NT2/D1 (cell line): ENCODE measurements around the gene RBM45.
"Not testable (repeated sequence)": the region's sequence is repeated elsewhere in the genome, so short reads cannot be mapped to it uniquely, and the experiment has no call there.

ENCODE experiments used
- DNase-seq: peaks from one replicate; pipeline ENCODE4 v3.0.0-alpha.2; 2011; ENCODE audit warnings: low read depth, low spot score
- H3K27me3 ChIP-seq: 2 replicates; pipeline ENCODE4 v1.6.0; 2011; ENCODE audit warnings: mild to moderate bottlenecking; ENCODE audit not compliant: insufficient read length, insufficient read depth
- H3K36me3 ChIP-seq: 2 replicates; pipeline ENCODE4 v1.6.1; 2011; ENCODE audit warnings: mild to moderate bottlenecking, low read length, mixed read lengths; ENCODE audit not compliant: insufficient read depth, insufficient read length
- H3K4me1 ChIP-seq: 2 replicates; pipeline ENCODE4 v1.5.1; 2011; ENCODE audit not compliant: insufficient read depth, insufficient read length
- H3K4me3 ChIP-seq: 2 replicates; pipeline ENCODE4 v1.5.1; 2011; ENCODE audit warnings: low read depth; ENCODE audit not compliant: insufficient read length
- H3K9ac ChIP-seq: 2 replicates; pipeline ENCODE4 v1.6.0; 2011; ENCODE audit warnings: low read depth; ENCODE audit not compliant: insufficient read length
- H3K9me3 ChIP-seq: 2 replicates; pipeline ENCODE4 v1.5.1; 2011; ENCODE audit warnings: mild to moderate bottlenecking, low read length; ENCODE audit not compliant: insufficient read depth
- SUZ12 ChIP-seq: IDR thresholded peaks from 2 replicates; pipeline ENCODE4 v1.6.1; 2011; ENCODE audit not compliant: insufficient read length, insufficient read depth; ENCODE audit errors: extremely low read depth
- YY1 ChIP-seq: IDR thresholded peaks from 2 replicates; pipeline ENCODE4 v1.6.1; 2011; ENCODE audit not compliant: insufficient read length, insufficient read depth
- ZNF274 ChIP-seq: IDR thresholded peaks from 2 replicates; pipeline ENCODE4 v1.6.1; 2011; ENCODE audit warnings: mild to moderate bottlenecking, low read depth, low read length

Gene RBM45

DNA sequence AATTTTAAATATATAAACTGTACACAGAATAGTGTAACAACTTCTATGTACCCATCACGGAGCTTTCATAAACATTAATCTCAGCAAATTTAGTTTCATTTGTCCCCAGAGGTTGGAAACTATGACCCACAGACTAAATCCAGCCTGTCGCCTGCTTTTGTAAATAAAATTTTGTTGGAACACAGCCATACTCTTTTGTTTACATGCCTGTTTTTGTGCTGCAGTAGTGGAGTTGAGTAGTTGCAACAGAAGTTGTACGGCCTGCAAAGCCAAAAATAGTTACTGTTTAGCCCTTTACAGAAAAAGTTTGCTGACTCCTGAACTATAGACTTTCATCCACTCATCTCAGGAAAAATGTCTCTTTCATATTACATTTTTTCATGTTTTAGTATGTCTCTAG is 39.8 kb downstream of the RBM45 start:
- no peak for DNase-seq
- no peaks in the 10 kb centered on the region for H3K27me3 ChIP-seq

GRCh38 chr2:178152542-178152941 is 40.3 kb downstream of the RBM45 start:
- no peaks in the 10 kb centered on the region for H3K4me1 ChIP-seq
- no peak overlapping the region for H3K4me3 ChIP-seq

More for the DNA sequence above, 39.8 kb downstream of the RBM45 start:
- Histone ChIP-seq H3K36me3 (no peaks in the 10 kb centered on the region), H3K9me3 (peaks cover 20% of the 10 kb centered on the region), H3K9ac (no peak overlapping the region), H3K4me3 (no peak overlapping the region), H3K4me1 (no peaks in the 10 kb centered on the region)
- TF ChIP-seq YY1 (no peak), SUZ12 (no peak), ZNF274 (no peak)

GRCh38 chr2:178152977-178153376 is 40.7 kb downstream of the RBM45 start:
- DNase-seq, result no peak
- Histone ChIP-seq H3K27me3 (no peaks in the 10 kb centered on the region), H3K4me3 (no peak overlapping the region), H3K4me1 (no peaks in the 10 kb centered on the region), H3K9me3 (peaks cover 20% of the 10 kb centered on the region), H3K9ac (no peak overlapping the region), H3K36me3 (no peaks in the 10 kb centered on the region)
- no peak for TF ChIP-seq ZNF274
- TF ChIP-seq SUZ12, result no peak
- no peak for TF ChIP-seq YY1

More at GRCh38 chr2:178152542-178152941, 40.3 kb downstream of the RBM45 start:
- DNase-seq, result no peak
- Histone ChIP-seq H3K36me3 (no peaks in the 10 kb centered on the region), H3K9me3 (peaks cover 20% of the 10 kb centered on the region), H3K27me3 (no peaks in the 10 kb centered on the region), H3K9ac (no peak overlapping the region)
- TF ChIP-seq SUZ12 (no peak), YY1 (no peak), ZNF274 (no peak)

DNA sequence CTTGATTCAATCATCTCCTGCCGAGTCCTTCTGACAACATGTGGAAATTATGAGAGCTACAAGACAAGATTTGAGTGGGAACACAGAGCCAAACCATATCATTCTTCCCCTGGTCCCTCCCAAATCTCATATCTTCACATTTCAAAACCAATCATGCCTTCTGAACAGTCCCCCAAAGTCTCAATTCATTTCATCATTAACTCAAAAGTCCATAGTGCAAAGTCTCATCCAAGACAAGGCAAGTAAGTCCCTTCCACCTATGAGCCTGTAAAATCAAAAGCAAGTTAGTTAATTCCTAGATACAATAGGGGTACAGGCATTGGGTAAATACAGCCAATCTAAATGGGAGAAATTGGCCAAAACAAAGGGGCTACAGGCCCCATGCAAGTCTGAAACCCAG is 41.6 kb downstream of the RBM45 start:
- H3K36me3 ChIP-seq, DNase-seq, H3K9ac ChIP-seq, H3K4me1 ChIP-seq, H3K4me3 ChIP-seq, H3K27me3 ChIP-seq: not testable (repeated sequence)
- H3K9me3 ChIP-seq, result peaks cover 20% of the 10 kb centered on the region

DNA sequence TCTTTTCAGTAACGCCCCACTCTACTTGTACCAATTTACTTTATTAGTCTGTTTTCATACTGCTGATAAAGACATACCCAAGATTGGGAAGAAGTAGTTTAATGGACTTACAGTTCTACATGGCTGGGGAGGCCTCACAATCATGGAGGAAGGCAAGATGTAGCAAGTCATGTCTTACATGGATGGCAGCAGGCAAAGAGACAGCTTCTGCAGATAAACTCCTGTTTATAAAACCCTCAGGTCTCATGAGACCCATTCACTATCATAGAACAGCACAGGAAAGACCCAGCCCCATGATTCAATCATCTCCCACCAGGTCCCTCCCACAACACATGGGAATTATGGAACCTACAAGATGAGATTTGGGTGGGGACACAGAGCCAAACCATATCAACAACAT is 43.3 kb downstream of the RBM45 start:
- Histone ChIP-seq H3K36me3 (no peaks in the 10 kb centered on the region), H3K27me3 (no peaks in the 10 kb centered on the region)

DNA sequence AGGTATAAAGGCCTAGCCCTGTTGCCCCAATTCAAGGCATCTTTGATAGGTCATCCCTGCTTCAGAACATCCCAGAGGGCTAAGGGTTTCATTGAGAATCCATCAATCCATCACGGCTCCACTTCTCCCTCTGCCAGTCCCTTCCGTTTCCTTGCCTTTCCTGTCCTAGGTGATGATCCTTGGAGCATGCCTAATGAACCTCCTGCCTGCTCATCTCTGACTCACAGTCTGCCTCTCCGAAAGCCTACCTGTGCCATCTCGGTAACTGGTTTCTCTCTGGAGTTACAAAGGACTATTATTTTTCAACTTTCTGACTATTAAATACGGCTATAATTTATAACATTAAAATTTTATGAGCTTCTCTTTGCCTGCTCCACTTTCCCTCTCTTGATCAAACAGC is 45.3 kb downstream of the RBM45 start:
- no peak overlapping the region for H3K4me3 ChIP-seq
- no peak for TF ChIP-seq SUZ12
- TF ChIP-seq ZNF274, result no peak
- TF ChIP-seq YY1, result no peak
- H3K36me3 ChIP-seq, result no peaks in the 10 kb centered on the region
- no peaks in the 10 kb centered on the region for H3K27me3 ChIP-seq
- no peak for DNase-seq
- H3K9ac ChIP-seq, result no peak overlapping the region
- peaks cover 20% of the 10 kb centered on the region for H3K9me3 ChIP-seq
- H3K4me1 ChIP-seq, result no peaks in the 10 kb centered on the region

More for the DNA sequence above, 43.3 kb downstream of the RBM45 start:
- Histone ChIP-seq H3K9ac (no peak overlapping the region), H3K9me3 (peaks cover 20% of the 10 kb centered on the region), H3K4me3 (no peak overlapping the region), H3K4me1 (no peaks in the 10 kb centered on the region)
- TF ChIP-seq SUZ12, result no peak
- TF ChIP-seq ZNF274, result no peak
- no peak for DNase-seq

GRCh38 chr2:178159966-178160365 is 47.7 kb downstream of the RBM45 start:
- no peak for TF ChIP-seq YY1
- no peak for TF ChIP-seq ZNF274
- no peak for DNase-seq
- H3K9ac ChIP-seq, result no peak overlapping the region
- H3K4me3 ChIP-seq, result no peak overlapping the region
- peaks cover 11% of the 10 kb centered on the region for H3K9me3 ChIP-seq
- H3K27me3 ChIP-seq, result no peaks in the 10 kb centered on the region
- no peaks in the 10 kb centered on the region for H3K36me3 ChIP-seq
- no peaks in the 10 kb centered on the region for H3K4me1 ChIP-seq

- no peaks in the 10 kb centered on the region for H3K27me3 ChIP-seq
- no peak for DNase-seq
Measured at GRCh38 chr2:178160601-178161000, 48.4 kb downstream of the RBM45 start.

More at GRCh38 chr2:178160601-178161000, 48.4 kb downstream of the RBM45 start:
- H3K4me1 ChIP-seq, result no peaks in the 10 kb centered on the region
- no peak overlapping the region for H3K9ac ChIP-seq
- peaks cover 5% of the 10 kb centered on the region for H3K9me3 ChIP-seq
- H3K4me3 ChIP-seq, result no peak overlapping the region
- TF ChIP-seq ZNF274 (no peak), YY1 (no peak), SUZ12 (no peak)
- no peaks in the 10 kb centered on the region for H3K36me3 ChIP-seq
